Hepatocyte (in vitro differentiated cells): ENCODE results near the gene ATP13A2.

ENCODE experiments used
- EZH2phosphoT487 ChIP-seq: fragments of 200-600 bp; sonication (generic); IDR thresholded peaks from one replicate; pipeline ENCODE4 v1.6.1; 2018; ENCODE audit warnings: antibody characterized with exemption, mild to moderate bottlenecking, low read depth, moderate library complexity; ENCODE audit not compliant: unreplicated experiment, severe bottlenecking
- TF ChIP-seq, protein P1 (sequence below): fragments of 200-600 bp; sonication (generic); IDR thresholded peaks from 2 replicates; pipeline ENCODE4 v1.5.1; 2016; ENCODE audit warnings: antibody characterized with exemption, mild to moderate bottlenecking; ENCODE audit not compliant: poor library complexity

DNA sequence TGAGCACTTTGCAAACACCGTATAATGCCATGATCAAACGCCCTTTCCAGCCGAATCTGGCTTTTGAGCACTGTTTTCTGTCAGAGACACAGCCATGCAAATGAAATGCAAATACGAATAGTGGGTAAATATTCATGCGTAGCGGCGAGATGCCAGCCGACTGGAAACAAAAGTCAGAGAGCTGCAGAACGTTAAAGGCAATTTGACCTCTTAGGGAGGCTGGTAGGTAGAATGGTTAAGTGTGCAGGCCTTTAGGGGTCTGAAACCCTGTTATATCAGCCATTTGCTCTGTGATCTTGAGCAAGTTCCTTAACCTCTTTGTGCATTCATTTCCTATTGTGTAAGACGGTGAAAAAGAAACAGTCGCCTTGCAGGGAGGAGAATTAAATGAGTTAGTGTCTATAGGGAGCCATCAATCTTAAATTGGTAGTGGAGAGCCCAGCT is 48.6 kb upstream of the ATP13A2 start:
- TF ChIP-seq, protein P1, sequence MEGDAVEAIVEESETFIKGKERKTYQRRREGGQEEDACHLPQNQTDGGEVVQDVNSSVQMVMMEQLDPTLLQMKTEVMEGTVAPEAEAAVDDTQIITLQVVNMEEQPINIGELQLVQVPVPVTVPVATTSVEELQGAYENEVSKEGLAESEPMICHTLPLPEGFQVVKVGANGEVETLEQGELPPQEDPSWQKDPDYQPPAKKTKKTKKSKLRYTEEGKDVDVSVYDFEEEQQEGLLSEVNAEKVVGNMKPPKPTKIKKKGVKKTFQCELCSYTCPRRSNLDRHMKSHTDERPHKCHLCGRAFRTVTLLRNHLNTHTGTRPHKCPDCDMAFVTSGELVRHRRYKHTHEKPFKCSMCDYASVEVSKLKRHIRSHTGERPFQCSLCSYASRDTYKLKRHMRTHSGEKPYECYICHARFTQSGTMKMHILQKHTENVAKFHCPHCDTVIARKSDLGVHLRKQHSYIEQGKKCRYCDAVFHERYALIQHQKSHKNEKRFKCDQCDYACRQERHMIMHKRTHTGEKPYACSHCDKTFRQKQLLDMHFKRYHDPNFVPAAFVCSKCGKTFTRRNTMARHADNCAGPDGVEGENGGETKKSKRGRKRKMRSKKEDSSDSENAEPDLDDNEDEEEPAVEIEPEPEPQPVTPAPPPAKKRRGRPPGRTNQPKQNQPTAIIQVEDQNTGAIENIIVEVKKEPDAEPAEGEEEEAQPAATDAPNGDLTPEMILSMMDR: no peak
- no peak for TF ChIP-seq EZH2phosphoT487
